ENCODE measurements around the gene MZT2B.
"Not testable (repeated sequence)": the region's sequence is repeated elsewhere in the genome, so short reads cannot be mapped to it uniquely, and the experiment has no call there.

The MZT2B gene

GRCh38 chr2:130181880-130182682, at the start of gene MZT2B:
TSS of gene MZT2B (plus strand) at chr2:130182262. CDS start at chr2:130182283, 21 bp downstream.
- DNase-seq: peak; percentile 67 to 92 (median 90)

- no peak for DNase-seq
These were observed 46.1 kb upstream of the MZT2B start for GRCh38 chr2:130135692-130136541.

- not testable (repeated sequence) for DNase-seq
These were observed 45.5 kb upstream of the MZT2B start for GRCh38 chr2:130136546-130136945.

- DNase-seq: not testable (repeated sequence)
These were observed 44.9 kb upstream of the MZT2B start for GRCh38 chr2:130137118-130137517.

GRCh38 chr2:130138326-130138725, 43.7 kb upstream of the MZT2B start:
- not testable (repeated sequence) for DNase-seq

GRCh38 chr2:130138841-130139251, 43.2 kb upstream of the MZT2B start:
- DNase-seq: not testable (repeated sequence)

GRCh38 chr2:130139331-130140280, 42.5 kb upstream of the MZT2B start:
- not testable (repeated sequence) for DNase-seq

GRCh38 chr2:130140516-130140915, 41.5 kb upstream of the MZT2B start:
- DNase-seq: not testable (repeated sequence)

GRCh38 chr2:130141002-130141401, 41.1 kb upstream of the MZT2B start:
- not testable (repeated sequence) for DNase-seq

GRCh38 chr2:130141645-130142370, 40.3 kb upstream of the MZT2B start:
- not testable (repeated sequence) for DNase-seq

GRCh38 chr2:130142396-130143265, 39.4 kb upstream of the MZT2B start:
- DNase-seq: not testable (repeated sequence)

GRCh38 chr2:130143266-130144039, 38.6 kb upstream of the MZT2B start:
- DNase-seq: not testable (repeated sequence)

GRCh38 chr2:130145006-130145414, 37.1 kb upstream of the MZT2B start, which contains the start of gene CCDC74B:
TSS of gene CCDC74B (minus strand) at chr2:130145112. CDS start at chr2:130144996, 116 bp downstream.
- peak; percentile 55 to 75 (median 72) for DNase-seq

GRCh38 chr2:130148515-130148914, 33.5 kb upstream of the MZT2B start:
- DNase-seq: peak in 2 of 3 experiments; percentile 0 to 2

- DNase-seq: no peak
These were observed 31.6 kb upstream of the MZT2B start for GRCh38 chr2:130150181-130151144.

GRCh38 chr2:130151145-130151512, 30.9 kb upstream of the MZT2B start:
- not testable (repeated sequence) for DNase-seq

- not testable (repeated sequence) for DNase-seq
These were observed 29.8 kb upstream of the MZT2B start for GRCh38 chr2:130152136-130152815.
